IPS-18c (cell line): ENCODE results near the gene TPI1.
"Not testable (repeated sequence)": the region's sequence is repeated elsewhere in the genome, so short reads cannot be mapped to it uniquely, and the experiment has no call there.

ENCODE experiments used
- H3K4me3 ChIP-seq: 2 replicates; pipeline ENCODE4 v1.7.0; 2013; ENCODE audit warnings: low read depth, mild to moderate bottlenecking, low read length, moderate library complexity; ENCODE audit not compliant: insufficient read depth
- H3K9me3 ChIP-seq: one replicate; pipeline ENCODE4 v1.6.1; 2013; ENCODE audit warnings: mild to moderate bottlenecking, low read length, moderate library complexity; ENCODE audit not compliant: control insufficient read depth, insufficient read depth

The TPI1 gene

DNA sequence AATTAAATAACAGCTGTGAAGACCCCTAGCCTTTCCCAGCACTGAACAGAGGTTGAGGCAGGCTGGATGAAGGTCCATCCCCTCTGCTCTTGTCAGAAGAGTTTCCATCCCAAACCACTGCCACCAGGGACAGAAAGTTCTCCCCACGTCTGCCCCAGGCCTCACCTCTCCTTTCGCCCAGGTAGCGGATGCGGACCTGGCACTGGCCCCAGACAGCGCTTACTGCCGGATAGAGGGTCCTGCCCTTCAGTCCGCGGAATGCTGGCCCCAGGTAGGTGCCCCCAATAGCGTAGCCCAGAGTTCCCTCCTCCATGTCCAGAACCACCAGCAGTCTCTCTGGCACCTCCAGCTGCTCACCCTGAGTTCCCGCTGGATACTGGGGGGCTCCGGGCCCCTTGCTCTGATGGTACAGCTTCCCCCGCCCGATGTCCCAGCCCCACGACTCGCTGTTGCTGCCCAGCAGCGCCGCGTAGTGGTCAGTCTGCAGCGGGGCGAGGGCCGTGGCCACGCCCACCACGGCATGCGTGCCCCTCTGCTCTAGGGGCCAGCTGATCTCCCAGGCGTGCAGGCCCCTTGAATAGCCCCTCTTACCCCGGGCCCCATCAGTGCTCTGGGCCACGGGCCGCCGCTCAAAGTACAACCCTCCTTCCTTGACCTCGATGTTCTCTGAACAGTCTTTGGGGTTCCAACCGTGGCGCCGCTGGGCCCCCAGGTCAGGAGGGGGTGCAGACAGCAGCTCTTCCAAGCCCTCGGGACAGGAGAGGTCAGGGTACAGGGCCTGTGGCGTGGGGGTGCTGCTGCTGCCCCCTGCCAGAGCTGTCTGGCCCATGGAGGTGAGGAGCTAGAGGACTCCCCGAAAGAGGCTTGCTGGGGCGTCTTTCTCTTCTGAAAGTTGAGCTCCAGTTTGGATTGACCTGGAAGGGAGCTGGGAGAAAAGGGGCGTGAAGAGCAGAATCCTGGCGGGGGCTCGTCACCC lies 5.0 kb downstream of the TPI1 start:
- Histone ChIP-seq H3K9me3 (peaks cover 2% of the 10 kb centered on the region), H3K4me3 (peak overlapping the region; percentile 94)

DNA sequence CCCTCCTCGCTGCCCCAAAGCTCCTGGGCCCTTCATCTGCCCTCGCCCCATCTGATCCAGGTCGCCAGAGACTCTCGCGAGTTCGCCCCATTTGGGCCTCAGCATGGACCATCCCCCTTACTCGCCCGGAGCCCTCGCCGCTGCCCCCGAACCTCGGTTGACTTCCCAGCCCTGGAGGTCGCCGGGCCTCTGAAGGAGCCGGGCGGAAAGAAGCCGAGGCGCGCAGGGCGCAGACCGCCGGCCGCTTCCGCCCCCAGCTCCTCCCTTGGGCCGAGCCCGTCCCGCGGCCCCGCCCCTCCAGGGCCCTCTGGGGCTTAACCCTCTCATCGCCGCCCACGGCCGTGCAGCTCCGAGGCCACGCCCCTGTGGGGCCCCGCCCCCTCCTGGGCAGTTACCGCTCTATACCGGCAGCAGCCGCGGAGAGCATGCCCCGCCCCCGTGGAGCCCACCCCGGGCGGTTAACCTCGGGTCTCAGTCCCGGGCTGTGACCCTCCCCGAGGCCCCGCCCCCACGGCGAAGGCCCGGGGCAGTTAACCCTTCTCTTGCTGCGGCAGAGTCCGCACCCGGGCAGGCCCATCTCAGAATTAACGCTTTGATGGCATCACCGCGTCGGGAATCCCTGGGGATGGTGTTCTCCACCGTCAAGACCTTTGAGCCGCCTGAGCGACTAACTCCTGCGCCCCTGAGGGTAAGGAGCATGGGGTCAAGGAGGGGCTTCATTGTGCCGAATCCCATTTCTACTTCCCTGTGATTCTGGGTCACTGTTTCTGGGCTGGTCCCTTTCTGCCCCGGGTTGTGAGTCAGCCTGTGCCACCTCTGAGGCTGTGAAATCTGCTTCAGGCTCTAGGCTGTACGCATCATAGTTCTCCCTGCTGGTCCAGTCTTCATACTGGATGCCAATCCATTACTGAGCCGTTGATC lies 6.0 kb downstream of the TPI1 start, which contains the start of gene SPSB2:
TSS of gene SPSB2 (minus strand) at position 210 of the 921 bp plus-strand sequence. CDS start 402 bp downstream, outside the sequence.
- H3K9me3 ChIP-seq, result peaks cover 1% of the 10 kb centered on the region
- peak within 1 kb of the TSS; percentile 94 for H3K4me3 ChIP-seq

DNA sequence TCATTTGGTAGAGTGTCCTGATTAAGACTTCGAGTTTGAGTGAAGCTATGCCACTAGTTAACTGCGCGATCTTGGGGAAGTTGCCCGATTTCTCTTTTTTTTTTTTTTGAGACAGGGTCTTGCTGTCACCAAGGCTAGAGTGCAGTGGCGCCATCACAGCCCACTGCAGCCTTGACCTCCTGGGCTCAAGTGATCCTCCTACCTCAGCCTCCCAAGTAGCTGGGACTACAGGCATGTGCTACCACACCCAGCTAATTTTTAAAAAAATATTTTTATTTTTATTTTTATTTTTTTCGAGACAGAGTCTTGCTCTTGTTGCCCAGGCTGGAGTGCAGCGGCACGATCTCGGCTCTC lies 6.7 kb downstream of the TPI1 start:
- H3K4me3 ChIP-seq, result peak overlapping the region; percentile 46
- H3K9me3 ChIP-seq, result not testable (repeated sequence)

DNA sequence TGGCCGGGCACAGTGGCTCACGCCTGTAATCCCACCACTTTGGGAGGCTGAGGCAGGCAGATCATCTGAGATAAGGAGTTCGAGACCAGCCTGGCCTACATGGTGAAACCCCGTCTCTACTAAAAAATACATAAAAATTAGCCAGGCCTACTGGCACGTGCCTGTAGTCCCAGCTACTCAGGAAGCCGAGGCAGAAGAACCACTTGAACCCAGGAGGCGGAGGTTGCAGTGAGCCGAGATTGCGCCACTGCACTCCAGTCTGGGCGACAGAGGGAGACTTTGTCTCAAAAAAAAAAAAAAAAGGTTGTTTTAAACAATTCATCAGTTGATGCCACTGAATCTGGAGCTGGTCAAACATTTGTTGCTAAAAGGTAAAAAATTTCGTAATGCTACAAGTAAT lies 12.5 kb downstream of the TPI1 start:
- H3K4me3 ChIP-seq, result not testable (repeated sequence)

DNA sequence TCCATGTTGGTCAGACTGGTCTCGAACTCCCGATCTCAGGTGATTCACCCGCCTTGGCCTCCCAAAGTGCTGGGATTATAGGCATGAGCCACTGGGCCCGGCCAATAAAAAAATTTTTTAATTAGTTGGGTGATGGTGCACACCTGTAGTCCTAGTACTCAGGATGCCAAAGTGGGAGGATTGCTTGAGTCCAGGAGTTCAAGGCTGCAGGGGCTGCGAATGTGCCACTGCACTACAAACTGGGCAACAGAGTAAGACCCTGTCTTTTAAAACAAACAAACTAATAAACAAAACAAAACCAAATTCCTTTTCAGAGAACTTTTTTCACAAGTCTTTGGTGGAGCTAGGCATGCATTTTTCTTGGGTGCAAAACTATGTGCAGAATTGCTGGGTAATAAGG lies 15.9 kb downstream of the TPI1 start:
- Histone ChIP-seq H3K9me3 (no peaks in the 10 kb centered on the region), H3K4me3 (no peak overlapping the region)

More for the DNA sequence above, 12.5 kb downstream of the TPI1 start:
- H3K9me3 ChIP-seq, result not testable (repeated sequence)

DNA sequence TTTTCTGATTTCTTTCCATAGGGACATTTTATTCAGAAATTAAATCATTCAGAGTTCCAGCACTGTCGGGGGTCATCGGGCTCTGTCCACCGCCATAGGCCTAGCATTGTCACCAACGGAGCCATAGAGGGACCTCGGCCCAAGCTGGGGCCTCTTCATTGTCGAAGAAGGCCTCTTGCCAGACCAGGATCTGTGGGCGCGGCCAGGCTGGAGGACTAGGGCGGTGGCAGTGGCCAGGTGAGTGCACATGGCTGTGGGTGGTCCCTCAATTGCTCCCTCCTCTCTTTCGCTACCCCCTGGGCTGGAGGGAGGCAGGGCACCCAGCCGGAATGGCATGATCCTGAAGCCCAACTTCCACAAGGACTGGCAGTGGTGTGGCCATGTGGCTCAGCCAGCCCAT lies 16.4 kb downstream of the TPI1 start:
- Histone ChIP-seq H3K4me3 (peak overlapping the region; percentile 31; the same call in 1 of the 2 replicates), H3K9me3 (no peaks in the 10 kb centered on the region)

DNA sequence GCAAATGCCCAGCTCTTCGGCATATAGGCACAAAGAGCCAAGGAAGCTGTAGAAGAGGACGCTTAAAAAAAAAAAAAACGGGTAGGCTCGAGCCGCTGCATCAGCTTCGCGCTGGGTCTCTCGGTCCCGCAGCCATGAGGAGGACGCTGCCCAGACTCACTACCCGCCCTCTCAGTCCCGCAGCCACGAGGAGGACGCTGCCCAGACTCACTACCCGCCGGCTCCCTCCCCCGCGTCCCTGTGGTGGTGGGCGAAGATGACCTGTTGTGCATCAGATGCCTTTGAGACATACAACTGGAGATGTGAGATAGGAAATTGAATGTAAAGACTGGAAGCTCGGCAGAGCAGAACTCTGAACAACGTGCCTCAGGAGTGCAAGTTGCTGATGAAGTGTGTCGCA lies 17.2 kb downstream of the TPI1 start:
- no peaks in the 10 kb centered on the region for H3K9me3 ChIP-seq
- H3K4me3 ChIP-seq, result no peak overlapping the region

DNA sequence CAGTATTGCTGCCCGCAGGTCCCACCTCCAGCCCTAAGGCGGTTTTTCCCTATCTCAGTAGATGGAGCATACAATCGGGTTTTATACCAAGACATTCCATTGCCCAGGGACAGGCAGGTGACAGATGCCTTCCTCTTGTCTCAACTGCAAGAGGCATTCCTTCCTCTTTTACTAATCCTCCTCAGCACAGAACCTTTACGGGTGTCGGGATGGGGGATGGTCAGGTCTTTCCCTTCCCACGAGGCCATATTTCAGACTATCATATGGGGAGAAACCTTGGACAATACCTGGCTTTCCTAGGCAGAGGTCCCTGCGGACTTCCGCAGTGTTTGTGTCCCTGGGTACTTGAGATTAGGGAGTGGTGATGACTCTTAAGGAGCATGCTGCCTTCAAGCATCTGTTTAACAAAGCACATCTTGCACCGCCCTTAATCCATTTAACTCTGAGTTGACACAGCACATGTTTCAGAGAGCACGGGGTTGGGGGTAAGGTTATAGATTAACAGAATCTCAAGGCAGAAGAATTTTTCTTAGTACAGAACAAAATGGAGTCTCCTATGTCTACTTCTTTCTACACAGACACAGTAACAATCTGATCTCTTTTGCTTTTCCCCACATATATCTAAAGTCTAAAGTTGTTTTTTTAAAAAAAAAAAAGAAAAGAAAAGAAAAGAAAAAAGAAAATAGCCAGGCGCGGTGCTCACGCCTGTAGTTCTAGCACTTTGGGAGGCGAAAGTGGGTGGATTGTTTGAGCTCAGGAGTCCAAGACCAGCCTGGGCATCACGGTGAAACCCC lies 19.1 kb downstream of the TPI1 start:
- H3K4me3 ChIP-seq, H3K9me3 ChIP-seq: not testable (repeated sequence)

DNA sequence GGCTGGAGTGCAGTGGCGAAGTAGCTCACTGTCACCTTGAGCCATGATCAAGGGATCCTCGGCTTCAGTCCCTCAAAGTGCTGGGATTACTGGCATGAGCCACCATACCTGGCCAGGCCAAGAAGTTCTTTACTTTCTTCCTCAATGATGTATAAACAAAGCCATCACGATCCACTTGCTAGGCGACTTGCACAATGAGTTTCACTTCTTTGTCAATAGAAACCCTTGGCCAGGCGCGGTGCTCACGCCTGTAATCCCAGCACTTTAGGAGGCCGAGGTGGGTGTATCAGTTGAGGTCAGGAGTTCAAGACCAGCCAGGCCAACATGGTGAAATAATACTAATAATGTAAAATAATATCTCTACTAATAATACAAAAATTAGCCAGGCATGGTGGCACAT lies 20.1 kb downstream of the TPI1 start:
- Histone ChIP-seq H3K4me3 (no peak overlapping the region), H3K9me3 (no peaks in the 10 kb centered on the region)

DNA sequence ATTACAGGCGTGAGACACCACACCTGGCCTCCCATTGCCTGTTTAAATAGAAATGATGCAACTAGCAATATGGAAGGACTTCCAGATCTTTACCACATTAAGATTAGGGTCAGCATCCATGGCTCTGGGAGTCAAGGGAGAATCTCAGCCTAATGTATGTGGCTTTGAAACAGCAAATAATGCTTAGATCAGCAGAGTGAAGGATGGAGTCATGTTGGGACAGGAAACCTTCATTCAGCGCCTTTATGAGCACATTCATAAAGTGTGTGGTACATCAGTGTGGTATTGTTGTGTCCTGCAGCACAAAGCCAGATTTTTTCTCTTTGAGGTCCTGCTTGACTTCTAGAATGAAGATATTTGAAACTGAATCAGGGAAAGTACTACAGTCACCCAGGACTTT lies 21.0 kb downstream of the TPI1 start:
- H3K4me3 ChIP-seq, result no peak overlapping the region
- no peaks in the 10 kb centered on the region for H3K9me3 ChIP-seq

DNA sequence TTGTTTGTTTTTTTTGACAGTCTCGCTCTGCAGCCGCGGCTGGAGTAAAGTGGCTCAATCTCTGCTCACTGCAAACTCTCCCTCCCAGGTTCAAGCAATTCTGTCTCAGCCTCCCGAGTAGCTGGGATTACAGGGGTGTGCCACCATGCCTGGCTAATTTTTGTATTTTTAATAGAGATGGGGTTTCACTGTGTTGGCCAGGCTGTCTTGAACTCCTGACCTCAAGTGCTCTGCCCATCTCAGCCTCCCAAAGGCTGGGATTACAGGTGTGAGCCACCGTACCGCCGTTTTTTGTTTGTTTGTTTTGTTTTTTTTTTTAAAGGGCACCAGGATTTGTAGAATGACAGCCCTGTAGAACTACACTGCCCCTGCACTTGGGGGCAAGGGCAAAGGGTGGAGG lies 21.5 kb downstream of the TPI1 start:
- H3K9me3 ChIP-seq, H3K4me3 ChIP-seq: not testable (repeated sequence)

DNA sequence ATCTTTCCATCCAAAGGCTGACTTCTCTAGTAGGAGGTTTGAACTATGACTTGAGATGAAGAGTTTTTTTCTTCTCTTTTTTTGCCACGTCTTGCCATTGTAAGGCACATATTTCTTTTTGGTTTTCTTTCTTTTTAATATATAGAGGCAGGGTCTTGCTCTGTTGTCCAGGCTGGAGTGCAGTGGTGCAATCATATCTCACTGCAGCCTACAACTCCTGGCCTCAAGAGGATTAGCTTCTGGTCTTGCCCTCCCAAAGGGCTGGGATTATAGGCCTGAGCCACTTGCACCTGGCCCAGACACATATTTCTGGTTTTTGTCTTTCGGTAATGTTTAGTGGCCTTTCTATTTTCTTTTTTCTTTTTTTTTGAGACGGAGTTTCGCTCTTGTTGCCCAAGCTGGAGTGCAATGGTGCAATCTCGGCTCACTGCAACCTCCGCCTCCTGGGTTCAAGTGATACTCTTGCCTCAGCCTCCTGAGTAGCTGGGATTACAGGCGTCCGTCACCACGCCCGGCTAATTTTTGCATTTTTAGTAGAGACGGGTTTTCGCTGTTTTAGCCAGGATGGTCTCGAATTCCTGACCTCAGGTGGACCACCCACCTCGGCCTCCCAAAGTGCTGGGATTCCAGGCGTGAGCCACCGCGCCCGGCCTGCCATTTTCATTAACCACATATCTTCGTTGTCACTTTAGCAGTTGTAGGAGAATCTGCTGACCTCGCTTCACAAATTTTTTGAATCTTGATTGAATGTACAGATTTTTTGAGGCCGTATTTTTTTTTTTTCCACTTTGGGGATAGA lies 22.6 kb downstream of the TPI1 start:
- H3K9me3 ChIP-seq, H3K4me3 ChIP-seq: not testable (repeated sequence)

DNA sequence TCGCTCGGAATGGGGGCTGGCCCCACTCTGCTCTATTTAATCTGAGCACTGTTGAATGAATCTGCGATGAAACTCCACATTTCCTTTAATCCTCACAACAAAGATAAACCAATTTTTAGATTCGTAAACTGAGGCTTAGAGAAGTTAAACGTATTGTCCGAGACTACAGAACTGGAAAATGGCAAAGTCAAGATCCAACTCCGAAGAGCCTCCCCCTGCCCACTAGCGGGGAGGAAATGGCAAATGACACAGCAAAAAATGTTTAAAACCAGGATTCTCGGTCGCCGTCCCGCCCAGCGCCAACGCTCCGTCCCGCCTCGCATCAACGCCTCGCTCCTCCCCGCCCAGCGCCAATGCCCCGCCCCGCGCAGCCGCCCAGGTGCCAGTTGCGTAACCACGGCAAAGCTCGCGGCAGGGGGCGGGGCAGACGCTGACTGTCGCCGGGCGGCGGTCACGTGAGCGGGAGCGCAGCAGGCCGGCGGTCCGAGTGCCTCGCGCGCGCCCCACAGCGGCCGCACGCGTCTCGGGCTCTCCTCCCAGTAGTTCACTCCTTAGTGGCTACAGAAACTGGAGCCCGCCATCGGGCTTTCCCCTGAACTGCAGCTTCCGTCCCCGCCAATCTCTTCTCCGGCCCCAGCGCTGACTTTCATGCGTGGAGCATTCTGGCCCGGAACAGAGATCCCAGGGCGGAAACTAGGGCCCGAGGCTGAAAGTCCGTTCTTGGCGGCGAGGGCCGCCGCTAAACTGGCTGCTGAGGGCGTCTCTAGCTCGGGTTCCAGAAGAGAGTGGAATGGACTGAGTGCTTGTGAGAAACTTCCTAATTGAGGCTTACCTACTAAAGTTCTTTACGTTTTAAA lies 23.7 kb downstream of the TPI1 start:
- H3K4me3 ChIP-seq, result peak overlapping the region; percentile 69

DNA sequence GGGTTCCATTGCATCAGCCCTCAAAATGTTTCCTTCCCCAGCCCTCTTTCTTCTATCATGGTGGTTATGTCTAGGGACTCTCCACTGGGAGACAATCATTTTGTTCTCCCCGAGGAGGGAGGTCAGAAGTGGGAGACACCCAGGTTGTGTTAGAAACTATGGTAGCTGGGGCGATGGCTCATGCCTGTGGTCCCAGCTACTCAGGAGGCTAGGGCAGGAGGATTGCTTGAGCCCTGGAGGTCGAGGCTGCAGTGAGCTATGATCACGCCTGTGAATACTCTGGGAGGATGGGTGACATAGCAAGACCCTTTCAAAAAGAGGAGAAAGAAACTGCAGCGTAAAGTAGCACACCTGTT lies 24.3 kb downstream of the TPI1 start:
- Histone ChIP-seq H3K9me3 (no peaks in the 10 kb centered on the region), H3K4me3 (peak overlapping the region; percentile 69)

More for the DNA sequence above, 23.7 kb downstream of the TPI1 start:
- no peaks in the 10 kb centered on the region for H3K9me3 ChIP-seq

DNA sequence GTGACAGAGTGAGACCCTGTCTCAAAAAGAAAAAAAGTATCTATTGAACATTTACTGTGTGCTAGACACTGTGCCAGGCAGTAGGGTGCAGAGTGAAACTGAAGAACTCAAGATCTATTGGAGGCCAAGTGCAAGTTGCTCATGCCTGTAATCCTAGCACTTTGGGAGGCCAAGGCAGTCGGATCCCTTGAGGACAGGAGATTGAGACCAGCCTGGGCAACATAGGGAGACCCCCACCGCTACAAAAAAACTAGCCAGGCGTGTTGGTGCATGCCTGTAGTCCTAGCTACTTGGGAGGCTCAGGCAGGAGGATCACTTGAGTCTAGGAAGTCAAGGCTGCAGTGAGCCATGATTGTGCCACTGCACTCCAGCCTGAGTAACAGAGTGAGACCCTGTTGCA lies 25.4 kb downstream of the TPI1 start:
- not testable (repeated sequence) for H3K9me3 ChIP-seq, H3K4me3 ChIP-seq

DNA sequence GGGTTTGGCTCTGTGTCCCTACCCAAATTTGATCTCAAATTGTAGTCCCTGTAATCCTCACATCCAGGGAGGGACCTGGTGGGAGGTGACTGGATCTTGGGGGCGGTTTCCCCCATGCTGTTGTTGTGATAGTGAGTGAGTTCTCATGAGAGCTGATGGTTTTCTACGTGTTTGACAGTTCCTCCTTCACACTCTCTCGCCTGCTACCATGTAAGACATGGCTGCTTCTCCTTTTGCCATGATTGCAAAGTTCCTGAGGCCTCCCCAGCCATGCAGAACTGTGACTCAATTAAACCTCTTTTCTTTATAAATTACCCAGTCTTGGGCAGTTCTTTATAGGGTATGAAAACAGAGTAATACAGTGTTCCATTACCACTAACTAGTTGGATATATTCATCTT lies 27.0 kb downstream of the TPI1 start:
- H3K9me3 ChIP-seq, result no peaks in the 10 kb centered on the region
- H3K4me3 ChIP-seq, result no peak overlapping the region
